ENCODE results near the gene EPHA5.

Gene EPHA5

GRCh38 chr4:65670331-65671031 lies at the start of gene EPHA5:
Gene EPHA5, minus strand, starts transcription at chr4:65670489. Its CDS starts 747 bp downstream, at chr4:65669742.
- no peak for DNase-seq

DNA sequence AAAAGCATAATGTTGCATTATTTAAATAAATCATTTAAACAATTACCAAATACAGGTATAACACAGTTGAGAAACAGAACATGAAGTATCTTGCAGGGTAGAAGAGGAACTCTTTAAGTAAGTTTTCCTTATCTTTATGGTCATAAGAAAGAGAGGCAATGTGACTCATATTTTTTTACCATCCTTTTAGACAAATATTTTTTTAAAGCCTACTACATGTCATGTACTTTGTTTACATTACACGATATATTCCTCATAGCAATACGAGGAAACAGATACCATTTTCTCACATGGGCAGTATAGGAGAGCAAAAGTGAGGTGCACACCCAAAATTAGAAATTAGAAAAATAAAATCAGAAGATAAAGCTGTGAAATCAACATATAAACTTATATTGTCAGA lies 49.3 kb upstream of the EPHA5 start:
- DNase-seq, result no peak

DNA sequence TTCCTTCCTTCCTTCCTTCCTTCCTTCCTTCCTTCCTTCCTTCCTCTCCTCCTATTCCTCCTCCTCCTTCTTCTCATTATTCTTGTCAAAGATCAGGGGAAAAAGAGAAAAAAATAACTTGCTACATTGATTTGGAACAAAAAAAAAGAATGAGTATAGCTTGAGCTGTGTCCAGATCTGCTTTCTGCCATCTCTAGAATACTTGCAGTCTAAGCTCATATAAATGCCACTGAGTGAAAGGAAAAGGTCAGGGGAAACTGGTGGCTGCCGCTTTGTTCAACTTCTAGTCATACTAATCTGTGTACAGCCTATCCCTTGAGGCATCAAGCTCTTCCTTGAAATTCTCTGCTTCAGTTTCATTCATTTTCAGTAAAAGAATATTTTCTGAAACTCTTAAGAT lies 28.3 kb upstream of the EPHA5 start:
- no peak for DNase-seq

DNA sequence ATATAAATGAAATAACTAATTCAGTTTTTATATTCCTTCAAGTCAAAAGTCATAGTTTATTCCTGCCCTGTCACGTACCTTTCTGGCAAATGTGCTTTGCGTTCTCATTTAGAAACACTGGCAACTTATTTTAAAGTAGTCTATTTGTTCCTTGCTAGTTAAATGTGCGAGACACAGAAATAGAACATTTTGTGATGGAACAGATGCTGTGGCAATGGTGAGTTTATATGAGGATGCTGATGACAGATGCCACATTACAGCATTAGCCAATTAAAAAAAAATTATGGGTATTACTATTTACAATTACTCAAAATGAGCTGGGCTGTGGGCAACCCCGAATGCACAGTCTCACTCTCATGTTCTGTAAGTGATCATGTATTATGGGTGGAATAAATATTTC lies 26.1 kb upstream of the EPHA5 start:
- DNase-seq, result no peak

- no peak for DNase-seq
These were observed 1.1 kb upstream of the EPHA5 start for GRCh38 chr4:65671372-65671771.

DNA sequence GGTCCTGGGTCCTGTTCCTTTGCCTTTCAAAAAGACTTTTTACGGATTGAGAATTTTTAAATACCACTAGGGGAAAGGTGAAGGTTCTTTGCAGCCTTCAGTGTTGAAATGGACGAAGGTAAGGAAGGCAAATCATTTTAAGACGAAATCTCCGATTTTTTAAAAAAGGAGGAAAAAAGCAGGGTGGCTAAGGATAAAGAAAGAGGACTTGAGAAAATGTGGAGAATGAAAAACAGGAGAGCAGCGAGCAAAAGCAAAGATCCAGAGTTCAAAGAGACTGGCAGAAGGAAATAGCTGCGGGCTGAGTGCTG lies 314 bp downstream of the EPHA5 start:
- no peak for DNase-seq

GRCh38 chr4:65669111-65670019 lies 924 bp downstream of the EPHA5 start:
- DNase-seq, result no peak

GRCh38 chr4:65668201-65669089 lies 1.8 kb downstream of the EPHA5 start:
- DNase-seq, result no peak

GRCh38 chr4:65667506-65668041 lies 2.7 kb downstream of the EPHA5 start:
- DNase-seq, result no peak

- DNase-seq, result no peak
These were observed 4.3 kb downstream of the EPHA5 start for GRCh38 chr4:65665771-65666523.

- no peak for DNase-seq
These were observed 8.8 kb downstream of the EPHA5 start for GRCh38 chr4:65661471-65661870.

- DNase-seq, result no peak
These were observed 12.2 kb downstream of the EPHA5 start for GRCh38 chr4:65658117-65658516.

- DNase-seq, result no peak
These were observed 14.3 kb downstream of the EPHA5 start for GRCh38 chr4:65656008-65656407.

DNA sequence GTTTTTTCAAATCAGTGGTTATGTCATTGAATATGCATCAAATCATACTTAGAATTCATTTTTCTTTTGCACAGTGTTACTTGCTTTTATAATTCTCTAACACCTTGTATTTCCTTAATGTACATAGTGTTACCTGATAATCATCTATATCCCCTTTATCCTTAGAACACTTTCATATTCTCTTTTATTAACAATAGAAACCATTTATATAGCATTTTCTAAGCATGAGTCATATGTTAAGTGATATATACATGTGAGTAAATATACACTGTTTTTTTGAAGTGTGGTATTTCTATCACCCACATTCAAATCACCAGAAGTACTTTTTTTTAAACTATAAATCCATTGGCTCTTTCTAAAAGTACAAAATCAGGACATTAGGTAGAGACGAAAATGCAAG lies 15.3 kb downstream of the EPHA5 start:
- no peak for DNase-seq

GRCh38 chr4:65653740-65654361 lies 16.4 kb downstream of the EPHA5 start:
- DNase-seq, result no peak

DNA sequence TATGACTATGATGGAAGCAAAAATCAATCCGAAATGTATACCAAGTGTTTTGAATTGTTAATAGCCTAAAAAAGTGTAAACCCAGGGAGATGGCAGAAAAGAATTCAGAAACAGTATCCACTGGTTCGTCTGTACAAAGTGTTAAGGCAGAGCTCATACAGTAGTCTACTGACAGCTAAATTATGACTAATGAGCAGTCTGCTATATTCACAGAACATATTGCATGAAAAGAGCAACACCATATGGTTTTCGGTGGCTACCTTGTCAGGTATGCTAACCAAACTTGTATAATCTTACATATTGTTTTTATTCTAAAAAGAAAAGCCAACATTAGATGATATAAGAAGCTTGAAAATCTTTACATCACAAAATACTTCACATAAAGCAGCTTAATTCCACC lies 18.5 kb downstream of the EPHA5 start:
- no peak for DNase-seq

- no peak for DNase-seq
These were observed 19.3 kb downstream of the EPHA5 start for GRCh38 chr4:65651031-65651430.

DNA sequence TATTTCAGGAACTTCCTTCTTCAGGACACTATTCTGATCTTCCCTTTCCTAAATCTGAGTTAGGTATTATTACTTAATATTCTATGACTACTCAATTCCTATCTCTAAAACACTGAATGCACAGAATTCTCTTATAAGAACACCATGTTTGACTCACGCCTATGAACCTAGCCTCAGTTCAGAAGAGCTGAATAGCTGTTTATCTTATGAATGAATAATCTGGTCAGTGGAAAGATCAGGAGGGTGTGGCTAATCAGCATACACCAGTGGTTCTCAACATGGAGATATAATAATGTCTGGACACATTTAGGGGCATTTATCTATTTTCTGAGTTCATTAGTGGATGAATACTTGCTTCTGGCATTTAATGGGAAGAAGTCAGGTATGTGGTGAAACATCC lies 24.2 kb downstream of the EPHA5 start:
- DNase-seq, result no peak

- no peak for DNase-seq
These were observed 25.1 kb downstream of the EPHA5 start for GRCh38 chr4:65645185-65645584.

- DNase-seq, result no peak
These were observed 35.1 kb downstream of the EPHA5 start for GRCh38 chr4:65635051-65635821.

GRCh38 chr4:65624651-65625050 lies 45.6 kb downstream of the EPHA5 start:
- no peak for DNase-seq
